ENCODE results near the gene ILKAP.

Gene ILKAP

GRCh38 chr2:238124488-238125126 lies 78.9 kb downstream of the ILKAP start:
- no peak for DNase-seq (ENCODE audit: low read depth, low spot score)

- DNase-seq (ENCODE audit: low read depth, low spot score): no peak
Observed at GRCh38 chr2:238123991-238124470, 79.5 kb downstream of the ILKAP start.

GRCh38 chr2:238123218-238123971 lies 80.1 kb downstream of the ILKAP start:
- no peak for DNase-seq (ENCODE audit: low read depth, low spot score)

GRCh38 chr2:238122287-238123217 lies 80.9 kb downstream of the ILKAP start:
- DNase-seq (ENCODE audit: low read depth, low spot score): no peak

GRCh38 chr2:238121511-238122286 lies 81.8 kb downstream of the ILKAP start:
- no peak for DNase-seq (ENCODE audit: low read depth, low spot score)

GRCh38 chr2:238120463-238121298 lies 82.8 kb downstream of the ILKAP start:
- DNase-seq (ENCODE audit: low read depth, low spot score): peak; percentile 83

All from ELF-1 (cell line).